ENCODE data around the gene GALNT7.

Gene GALNT7

DNA sequence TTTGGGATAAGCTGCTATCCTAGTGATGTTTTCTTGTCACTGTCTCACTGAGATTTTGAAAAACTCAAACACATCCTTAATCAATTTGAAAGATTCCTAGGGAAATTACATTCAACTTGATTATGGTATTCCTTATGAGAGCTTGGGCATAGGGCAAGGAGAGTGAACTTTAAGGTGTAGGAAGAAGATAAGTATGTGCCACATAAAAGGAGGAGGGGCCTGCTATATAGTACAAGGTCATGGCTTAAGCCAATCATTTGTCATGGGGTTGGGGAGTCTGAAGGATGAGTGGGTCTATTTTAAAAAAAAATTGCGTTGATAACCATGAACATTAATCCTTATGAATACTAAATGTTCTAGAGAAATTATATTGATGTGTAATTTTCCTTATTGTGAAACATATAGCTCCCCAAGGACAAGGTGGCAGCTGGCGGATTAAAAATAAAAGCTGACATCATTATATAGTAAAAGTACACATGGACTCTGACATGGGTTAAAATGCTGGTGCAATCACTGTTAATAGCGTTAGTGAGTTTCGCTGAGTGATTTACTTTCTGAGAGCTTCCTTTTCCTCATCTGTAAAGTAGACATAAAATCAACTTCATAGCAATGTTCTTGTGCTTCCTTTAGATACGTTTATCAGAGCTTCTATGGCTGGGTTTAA, 17.4 kb downstream of the GALNT7 start (continued):
- no peak for TF ChIP-seq SCRT2 (tag by site-specific recombination; IDR thresholded peaks at IDR 0.05)
- no peak for TF ChIP-seq GLI2 (tag by site-specific recombination; IDR thresholded peaks at IDR 0.05; ENCODE audit: borderline replicate concordance, low read depth)
- TF ChIP-seq ZNF404 (tag by site-specific recombination; IDR thresholded peaks at IDR 0.05): no peak
- no peak for TF ChIP-seq ZNF664 (tag by site-specific recombination; IDR thresholded peaks at IDR 0.05)
- TF ChIP-seq GFI1B (tag by site-specific recombination; IDR thresholded peaks at IDR 0.05): no peak
- TF ChIP-seq, protein P1, sequence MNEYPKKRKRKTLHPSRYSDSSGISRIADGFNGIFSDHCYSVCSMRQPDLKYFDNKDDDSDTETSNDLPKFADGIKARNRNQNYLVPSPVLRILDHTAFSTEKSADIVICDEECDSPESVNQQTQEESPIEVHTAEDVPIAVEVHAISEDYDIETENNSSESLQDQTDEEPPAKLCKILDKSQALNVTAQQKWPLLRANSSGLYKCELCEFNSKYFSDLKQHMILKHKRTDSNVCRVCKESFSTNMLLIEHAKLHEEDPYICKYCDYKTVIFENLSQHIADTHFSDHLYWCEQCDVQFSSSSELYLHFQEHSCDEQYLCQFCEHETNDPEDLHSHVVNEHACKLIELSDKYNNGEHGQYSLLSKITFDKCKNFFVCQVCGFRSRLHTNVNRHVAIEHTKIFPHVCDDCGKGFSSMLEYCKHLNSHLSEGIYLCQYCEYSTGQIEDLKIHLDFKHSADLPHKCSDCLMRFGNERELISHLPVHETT (tag by site-specific recombination; IDR thresholded peaks at IDR 0.05): no peak
- TF ChIP-seq, protein P2, sequence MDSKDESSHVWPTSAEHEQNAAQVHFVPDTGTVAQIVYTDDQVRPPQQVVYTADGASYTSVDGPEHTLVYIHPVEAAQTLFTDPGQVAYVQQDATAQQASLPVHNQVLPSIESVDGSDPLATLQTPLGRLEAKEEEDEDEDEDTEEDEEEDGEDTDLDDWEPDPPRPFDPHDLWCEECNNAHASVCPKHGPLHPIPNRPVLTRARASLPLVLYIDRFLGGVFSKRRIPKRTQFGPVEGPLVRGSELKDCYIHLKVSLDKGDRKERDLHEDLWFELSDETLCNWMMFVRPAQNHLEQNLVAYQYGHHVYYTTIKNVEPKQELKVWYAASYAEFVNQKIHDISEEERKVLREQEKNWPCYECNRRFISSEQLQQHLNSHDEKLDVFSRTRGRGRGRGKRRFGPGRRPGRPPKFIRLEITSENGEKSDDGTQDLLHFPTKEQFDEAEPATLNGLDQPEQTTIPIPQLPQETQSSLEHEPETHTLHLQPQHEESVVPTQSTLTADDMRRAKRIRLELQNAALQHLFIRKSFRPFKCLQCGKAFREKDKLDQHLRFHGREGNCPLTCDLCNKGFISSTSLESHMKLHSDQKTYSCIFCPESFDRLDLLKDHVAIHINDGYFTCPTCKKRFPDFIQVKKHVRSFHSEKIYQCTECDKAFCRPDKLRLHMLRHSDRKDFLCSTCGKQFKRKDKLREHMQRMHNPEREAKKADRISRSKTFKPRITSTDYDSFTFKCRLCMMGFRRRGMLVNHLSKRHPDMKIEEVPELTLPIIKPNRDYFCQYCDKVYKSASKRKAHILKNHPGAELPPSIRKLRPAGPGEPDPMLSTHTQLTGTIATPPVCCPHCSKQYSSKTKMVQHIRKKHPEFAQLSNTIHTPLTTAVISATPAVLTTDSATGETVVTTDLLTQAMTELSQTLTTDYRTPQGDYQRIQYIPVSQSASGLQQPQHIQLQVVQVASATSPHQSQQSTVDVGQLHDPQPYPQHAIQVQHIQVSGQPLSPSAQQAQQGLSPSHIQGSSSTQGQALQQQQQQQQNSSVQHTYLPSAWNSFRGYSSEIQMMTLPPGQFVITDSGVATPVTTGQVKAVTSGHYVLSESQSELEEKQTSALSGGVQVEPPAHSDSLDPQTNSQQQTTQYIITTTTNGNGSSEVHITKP (tag by site-specific recombination; IDR thresholded peaks at IDR 0.05): no peak; the same call in 1 of the 2 replicates
- TF ChIP-seq ZNF701 (tag by site-specific recombination; IDR thresholded peaks at IDR 0.05): no peak
- TF ChIP-seq ZBTB20 (tag by site-specific recombination; IDR thresholded peaks at IDR 0.05): no peak
- TF ChIP-seq TCF7L2 (IDR thresholded peaks at IDR 0.05; ENCODE audit: borderline replicate concordance, low read depth, low read length): 0 out of 2 replicates have a peak, but pooled peaks have one; percentile 24
- TF ChIP-seq ZNF610 (tag by site-specific recombination; IDR thresholded peaks at IDR 0.05; ENCODE audit: borderline replicate concordance): no peak
- no peak for TF ChIP-seq ZNF501 (tag by site-specific recombination; IDR thresholded peaks at IDR 0.05)
- no peak for TF ChIP-seq ZNF146 (tag by site-specific recombination; IDR thresholded peaks at IDR 0.05)
- peak; percentile 79 for TF ChIP-seq OSR2 (tag by site-specific recombination; IDR thresholded peaks at IDR 0.05)
- peak; percentile 33; the same call in 1 of the 2 replicates for TF ChIP-seq INSM2 (tag by site-specific recombination; IDR thresholded peaks at IDR 0.05)
- no peak for TF ChIP-seq ZNF311 (tag by site-specific recombination; IDR thresholded peaks at IDR 0.05; ENCODE audit: borderline replicate concordance)
- no peak for TF ChIP-seq EGR2 (tag by site-specific recombination; IDR thresholded peaks at IDR 0.05; ENCODE audit: low read depth)
- no peak for TF ChIP-seq ZNF560 (tag by site-specific recombination; IDR thresholded peaks at IDR 0.05; ENCODE audit: borderline replicate concordance)
- no peak for TF ChIP-seq ZBTB49 (tag by site-specific recombination; IDR thresholded peaks at IDR 0.05; ENCODE audit: low read depth)
- TF ChIP-seq ZFP41 (tag by site-specific recombination; IDR thresholded peaks at IDR 0.05; ENCODE audit: borderline replicate concordance): no peak
- TF ChIP-seq KLF7 (tag by site-specific recombination; IDR thresholded peaks at IDR 0.05; ENCODE audit: borderline replicate concordance): no peak
- TF ChIP-seq, protein P3, sequence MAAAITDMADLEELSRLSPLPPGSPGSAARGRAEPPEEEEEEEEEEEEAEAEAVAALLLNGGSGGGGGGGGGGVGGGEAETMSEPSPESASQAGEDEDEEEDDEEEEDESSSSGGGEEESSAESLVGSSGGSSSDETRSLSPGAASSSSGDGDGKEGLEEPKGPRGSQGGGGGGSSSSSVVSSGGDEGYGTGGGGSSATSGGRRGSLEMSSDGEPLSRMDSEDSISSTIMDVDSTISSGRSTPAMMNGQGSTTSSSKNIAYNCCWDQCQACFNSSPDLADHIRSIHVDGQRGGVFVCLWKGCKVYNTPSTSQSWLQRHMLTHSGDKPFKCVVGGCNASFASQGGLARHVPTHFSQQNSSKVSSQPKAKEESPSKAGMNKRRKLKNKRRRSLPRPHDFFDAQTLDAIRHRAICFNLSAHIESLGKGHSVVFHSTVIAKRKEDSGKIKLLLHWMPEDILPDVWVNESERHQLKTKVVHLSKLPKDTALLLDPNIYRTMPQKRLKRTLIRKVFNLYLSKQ (tag by site-specific recombination; IDR thresholded peaks at IDR 0.05; ENCODE audit: borderline replicate concordance): no peak
- no peak for TF ChIP-seq ZNF658 (tag by site-specific recombination; IDR thresholded peaks at IDR 0.05)
- no peak for TF ChIP-seq KLF8 (tag by site-specific recombination; IDR thresholded peaks at IDR 0.05)
- TF ChIP-seq KLF9 (tag by site-specific recombination; IDR thresholded peaks at IDR 0.05; ENCODE audit: low read depth): no peak
- no peak for TF ChIP-seq GLI4 (tag by site-specific recombination; IDR thresholded peaks at IDR 0.05)
- no peak for TF ChIP-seq ZNF776 (tag by site-specific recombination; IDR thresholded peaks at IDR 0.05; ENCODE audit: borderline replicate concordance)
- no peak for TF ChIP-seq ZNF704 (tag by site-specific recombination; IDR thresholded peaks at IDR 0.05)
- TF ChIP-seq ZNF555 (tag by site-specific recombination; conservative IDR thresholded peaks at IDR 0.05): no peak
